WTC11 (cell line): Measurements from ENCODE around the gene TAC4. TPM values are rescaled to one million over a fixed set of nuclear protein-coding genes. Genes with fewer than 3 reads are reported as not detected.

ENCODE experiments used
- ATAC-seq: fragments of 200-7000 bp; cut with Tn5 transposase; 2 replicates; pipeline ENCODE4 v1.10.0; 2021; ENCODE audit warnings: mild to moderate bottlenecking, moderate library complexity
- CTCF ChIA-PET: fragments of 300-600 bp; sonication (Branson Sonifier 250); formaldehyde crosslinking; loops from one replicate; lab custom pipeline; 2021; ENCODE audit warnings: antibody characterized with exemption; lab: Charles Lee
- POLR2A ChIA-PET: fragments of 350-600 bp; sonication (Branson Sonifier 250); formaldehyde crosslinking; loops from one replicate; lab custom pipeline; 2021; ENCODE audit warnings: antibody characterized with exemption; lab: Charles Lee
- DNase-seq: peaks from one replicate; pipeline ENCODE4 v3.0.0; 2021; ENCODE audit warnings: low spot score
- H3K27ac Mint-ChIP-seq: 2 replicates; pipeline ENCODE4 v1.8.0; 2021; ENCODE audit warnings: mixed read lengths
- H3K27me3 Mint-ChIP-seq: 2 replicates; pipeline ENCODE4 v1.8.0; 2021; ENCODE audit warnings: low read depth, mild to moderate bottlenecking, moderate library complexity, mixed read lengths
- H3K36me3 Mint-ChIP-seq: 2 replicates; pipeline ENCODE4 v1.8.0; 2021; ENCODE audit warnings: mixed read lengths
- H3K4me1 Mint-ChIP-seq: 2 replicates; pipeline ENCODE4 v1.8.0; 2022; ENCODE audit warnings: mixed read lengths
- H3K4me3 Mint-ChIP-seq: 2 replicates; pipeline ENCODE4 v1.8.0; 2021; ENCODE audit warnings: mild to moderate bottlenecking, moderate library complexity, mixed read lengths
- H3K9me3 Mint-ChIP-seq: 2 replicates; pipeline ENCODE4 v1.8.0; 2021; ENCODE audit warnings: mixed read lengths
- ATF3 ChIP-seq: sonication (generic); formaldehyde crosslinking; conservative IDR thresholded peaks from 2 replicates; pipeline ENCODE4 v1.8.1; 2022; ENCODE audit warnings: mild to moderate bottlenecking, missing genetic modification reagents
- CTCF ChIP-seq: fragments of 200-600 bp; IDR thresholded peaks from 2 replicates; pipeline ENCODE4 v1.8.0; 2022; ENCODE audit warnings: antibody characterized with exemption
- E2F4 ChIP-seq: sonication (generic); formaldehyde crosslinking; IDR thresholded peaks from 2 replicates; pipeline ENCODE4 v1.8.1; 2022; ENCODE audit warnings: low read depth, mild to moderate bottlenecking, moderate library complexity, missing genetic modification reagents, borderline replicate concordance
- ELF4 ChIP-seq: sonication (generic); formaldehyde crosslinking; IDR thresholded peaks from 2 replicates; pipeline ENCODE4 v1.8.1; 2022; ENCODE audit warnings: low read depth, mild to moderate bottlenecking, moderate library complexity, missing genetic modification reagents
- ERG ChIP-seq: fragments of 250-450 bp; sonication (Bioruptor Pico); IDR thresholded peaks from 2 replicates; pipeline ENCODE4 v1.8.0; 2021; ENCODE audit warnings: mild to moderate bottlenecking
- FOXP4 ChIP-seq: sonication (generic); formaldehyde crosslinking; IDR thresholded peaks from 2 replicates; pipeline ENCODE4 v1.8.0; 2022; ENCODE audit warnings: mild to moderate bottlenecking, missing genetic modification reagents
- GTF2I ChIP-seq: fragments of 250-450 bp; sonication (Bioruptor Pico); conservative IDR thresholded peaks from 2 replicates; pipeline ENCODE4 v1.4.0; 2021; ENCODE audit warnings: mild to moderate bottlenecking
- HMGXB4 ChIP-seq: sonication (generic); formaldehyde crosslinking; IDR thresholded peaks from 2 replicates; pipeline ENCODE4 v1.8.1; 2023; ENCODE audit warnings: mild to moderate bottlenecking, moderate library complexity, missing genetic modification reagents
- IRF1 ChIP-seq: sonication (generic); formaldehyde crosslinking; IDR thresholded peaks from 2 replicates; pipeline ENCODE4 v1.8.0; 2023; ENCODE audit warnings: missing genetic modification reagents
- IRF2 ChIP-seq: sonication (generic); formaldehyde crosslinking; IDR thresholded peaks from 2 replicates; pipeline ENCODE4 v1.8.0; 2022; ENCODE audit warnings: low read depth, missing genetic modification reagents, borderline replicate concordance
- MAX ChIP-seq: sonication (generic); formaldehyde crosslinking; IDR thresholded peaks from 2 replicates; pipeline ENCODE4 v1.8.0; 2022; ENCODE audit warnings: mild to moderate bottlenecking, missing genetic modification reagents
- TEAD1 ChIP-seq: sonication (generic); formaldehyde crosslinking; IDR thresholded peaks from 2 replicates; pipeline ENCODE4 v1.8.0; 2022; ENCODE audit warnings: mild to moderate bottlenecking, missing genetic modification reagents
- TEAD4 ChIP-seq: sonication (generic); formaldehyde crosslinking; IDR thresholded peaks from 2 replicates; pipeline ENCODE4 v1.8.0; 2022; ENCODE audit warnings: mild to moderate bottlenecking, missing genetic modification reagents
- ZBTB21 ChIP-seq: sonication (generic); formaldehyde crosslinking; IDR thresholded peaks from 2 replicates; pipeline ENCODE4 v1.8.1; 2023; ENCODE audit warnings: mild to moderate bottlenecking, missing genetic modification reagents, borderline replicate concordance
- ZNF317 ChIP-seq: sonication (generic); formaldehyde crosslinking; IDR thresholded peaks from 2 replicates; pipeline ENCODE4 v1.8.1; 2023; ENCODE audit warnings: low read depth, mild to moderate bottlenecking, moderate library complexity, missing genetic modification reagents, borderline replicate concordance
- ZNF396 ChIP-seq: fragments of 250-450 bp; sonication (Bioruptor Pico); IDR thresholded peaks from 2 replicates; pipeline ENCODE4 v1.8.0; 2021; ENCODE audit warnings: mild to moderate bottlenecking, moderate library complexity, borderline replicate concordance
- total RNA-seq: library from RNA; stranded (reverse); gene quantifications from 3 replicates; pipeline ENCODE4 v1.2.3, GENCODE V29; 2021

The TAC4 gene
- total RNA-seq, 1 experiment from 2014 or later: not detected

- TF ChIP-seq E2F4 (0 out of 2 replicates have a peak, but pooled peaks have one; percentile 21), ZNF317 (no peak), FOXP4 (CRISPR knock-in tag) (no peak; the same call in 1 of the 2 replicates), ATF3 (CRISPR knock-in tag) (no peak), ZNF396 (CRISPR knock-in tag) (no peak), ELF4 (CRISPR knock-in tag) (no peak), CTCF (peak; percentile 55), GTF2I (CRISPR knock-in tag) (peak; percentile 93), ERG (no peak), TEAD4 (CRISPR knock-in tag) (no peak), ZBTB21 (CRISPR knock-in tag) (no peak), IRF1 (CRISPR knock-in tag) (no peak), HMGXB4 (CRISPR knock-in tag) (peak; percentile 88)
These were observed 3.8 kb upstream of the TAC4 start (continued) for GRCh38 chr17:49851387-49852291.

GRCh38 chr17:49850772-49851386, 3.0 kb upstream of the TAC4 start:
- Mint-ChIP-seq H3K4me3 (peak overlapping the region; percentile 83), H3K9me3 (no peaks in the 10 kb centered on the region), H3K4me1 (peaks cover 23% of the 10 kb centered on the region), H3K27ac (0 out of 2 replicates have a peak overlapping the region, but pooled peaks have one; percentile 26), H3K27me3 (peaks cover 54% of the 10 kb centered on the region), H3K36me3 (peaks cover 7% of the 10 kb centered on the region; the same call in 1 of the 2 replicates)
- peak; percentile 16 for ATAC-seq
- POLR2A ChIA-PET: interaction anchor here (1.4 kb wide), 1 partner anchor 142 kb away, joined by 5 read pairs; no protein-coding TSS in a partner anchor
- CTCF ChIA-PET: interaction anchor here (0.6 to 6.4 kb wide), 12 partner anchors 9 to 293 kb away, joined by 3 to 58 read pairs (median 4); partner anchors contain the start of genes DLX3, FAM117A and SLC35B1
- DNase-seq: no peak
- TF ChIP-seq TEAD1 (CRISPR knock-in tag): 0 out of 2 replicates have a peak, but pooled peaks have one; percentile 49
- no peak for TF ChIP-seq IRF2 (CRISPR knock-in tag)
- peak; percentile 77 for TF ChIP-seq MAX (CRISPR knock-in tag)
- 0 out of 2 replicates have a peak, but pooled peaks have one; percentile 42 for TF ChIP-seq FOXP4 (CRISPR knock-in tag)
